Globus pallidus (tissue), 1 donor: ENCODE data around the gene PLOD2.

Source experiments
- DNase-seq: peaks from one replicate; pipeline ENCODE4 v3.0.0-alpha.2; 2015; ENCODE audit warnings: low spot score

The PLOD2 gene

DNA sequence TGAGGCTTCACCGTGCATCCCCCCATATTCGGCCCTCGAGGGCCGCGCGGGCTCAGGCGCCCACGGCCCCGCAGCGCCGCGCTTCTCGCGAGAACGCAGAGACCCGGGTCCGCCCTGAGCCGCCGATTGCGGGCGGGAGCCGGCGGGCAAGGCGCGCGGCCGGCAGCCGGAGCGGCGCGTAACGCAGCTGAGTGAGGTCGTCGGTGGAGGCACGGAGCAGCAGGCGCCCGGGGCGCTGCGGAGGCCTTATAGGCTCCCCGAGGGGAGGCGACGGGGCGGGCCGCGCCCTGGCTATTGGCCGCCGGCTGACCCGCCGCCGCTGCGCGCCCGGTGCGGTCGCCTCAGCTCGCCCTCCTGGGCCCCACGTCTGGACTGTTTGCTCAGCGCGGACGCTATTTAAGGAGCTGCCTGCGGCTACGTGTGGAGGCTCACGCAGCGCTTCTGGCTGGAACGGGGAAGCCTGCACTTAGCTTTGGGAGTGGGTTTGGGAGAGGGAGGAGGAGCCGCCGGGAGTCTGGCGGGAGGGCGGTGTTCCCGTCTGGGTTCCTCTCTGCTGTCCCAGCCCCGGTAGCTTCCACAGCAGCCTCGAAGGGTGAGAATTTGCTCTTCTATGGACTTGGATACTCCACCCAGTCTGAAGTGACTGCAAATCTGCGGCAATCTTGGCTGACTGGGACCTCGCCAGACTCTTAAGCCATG lies at the start of gene PLOD2:
PLOD2 (minus strand) TSS at position 221 of the 699 bp plus-strand sequence; CDS start at position 26, 195 bp downstream.
- peak; percentile 58 for DNase-seq

DNA sequence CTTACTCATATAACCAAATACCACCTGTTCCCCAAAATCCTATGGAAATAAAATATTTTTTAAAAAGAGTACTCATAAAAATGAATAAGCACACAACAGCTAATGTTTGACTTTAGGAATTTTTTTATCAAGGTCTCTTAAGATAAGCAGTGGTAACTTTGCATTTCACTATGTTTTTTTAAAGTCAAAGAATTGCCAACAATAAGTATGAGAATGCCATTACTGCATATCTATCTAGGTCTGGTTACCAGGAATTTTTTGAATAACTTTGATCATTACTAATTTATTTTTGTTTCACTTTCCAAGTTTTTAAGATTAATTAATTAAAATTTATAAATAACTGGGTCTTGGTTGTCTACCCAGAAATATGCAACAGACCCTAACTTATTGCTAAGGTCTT lies 48.4 kb upstream of the PLOD2 start:
- no peak for DNase-seq

DNA sequence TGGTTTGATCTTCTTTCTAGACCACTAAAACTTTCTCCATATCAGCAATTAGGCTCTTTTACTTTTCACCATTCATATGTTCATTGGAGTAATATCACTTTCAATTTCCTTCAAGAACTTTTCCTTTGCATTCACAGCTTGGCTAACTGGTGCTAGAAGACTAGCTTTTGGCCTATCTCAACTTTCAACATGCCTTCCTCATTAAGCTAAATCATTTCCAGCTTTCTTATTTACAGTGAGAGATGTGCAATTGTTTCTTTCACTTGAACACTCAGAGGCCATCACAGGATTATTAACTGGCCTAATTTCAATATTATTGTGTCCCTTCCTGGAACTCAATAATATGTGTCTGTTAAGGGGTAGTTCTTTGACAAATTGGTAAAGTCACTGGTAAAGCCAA lies 42.8 kb upstream of the PLOD2 start:
- no peak for DNase-seq

DNA sequence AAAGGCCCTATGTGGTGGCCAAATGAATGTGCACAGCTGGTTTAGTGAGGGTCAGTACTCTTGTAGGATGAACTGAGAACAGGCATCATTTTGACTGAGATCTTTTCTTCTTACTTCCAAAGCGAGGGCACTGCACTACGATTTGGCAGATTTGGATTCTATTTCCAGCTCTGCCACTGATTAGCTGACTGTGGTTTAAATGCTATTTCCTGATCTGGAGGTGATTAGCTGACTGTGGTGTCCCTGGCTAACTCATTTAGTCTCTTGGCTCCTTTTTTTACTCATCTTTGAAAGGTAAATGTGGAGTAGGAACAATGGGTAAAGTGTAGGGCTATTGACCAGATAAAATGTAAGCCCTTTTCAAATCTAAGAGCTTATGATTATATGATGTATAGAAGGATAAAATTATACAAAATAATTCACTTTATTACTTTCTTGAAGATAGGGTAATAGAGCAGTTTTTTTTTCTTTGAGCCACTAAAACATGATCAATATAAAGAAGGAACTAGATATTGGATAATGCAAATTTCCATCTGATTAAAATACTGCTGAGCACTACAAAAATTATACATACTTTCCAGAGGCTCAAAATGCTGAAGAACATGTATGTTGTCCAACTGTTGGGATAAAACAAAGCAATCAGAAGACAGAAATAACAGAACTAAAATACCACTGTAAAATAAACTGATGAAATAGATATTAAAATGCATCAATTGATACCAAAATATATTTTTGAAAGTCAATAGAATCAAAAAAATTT lies 39.7 kb upstream of the PLOD2 start:
- DNase-seq: no peak

DNA sequence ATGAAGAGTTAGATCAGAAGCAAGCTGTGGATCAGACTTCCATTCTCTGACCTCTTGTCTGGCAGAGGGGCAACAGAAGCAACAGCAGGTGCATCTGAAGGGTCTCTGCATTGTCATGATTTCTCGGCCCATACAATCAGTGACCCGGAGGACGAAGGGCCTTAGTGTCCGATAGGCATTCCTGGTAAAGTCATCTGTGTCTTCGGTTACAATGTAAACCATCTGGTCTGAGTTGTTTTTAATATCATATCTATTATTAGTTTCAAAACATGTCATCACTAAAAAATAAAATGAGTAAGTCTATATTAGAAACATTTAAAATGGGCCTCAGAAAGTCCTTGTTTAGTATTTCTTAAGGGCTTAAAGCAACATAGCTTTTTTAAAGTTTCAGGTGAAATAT lies 38.8 kb upstream of the PLOD2 start:
- no peak for DNase-seq

DNA sequence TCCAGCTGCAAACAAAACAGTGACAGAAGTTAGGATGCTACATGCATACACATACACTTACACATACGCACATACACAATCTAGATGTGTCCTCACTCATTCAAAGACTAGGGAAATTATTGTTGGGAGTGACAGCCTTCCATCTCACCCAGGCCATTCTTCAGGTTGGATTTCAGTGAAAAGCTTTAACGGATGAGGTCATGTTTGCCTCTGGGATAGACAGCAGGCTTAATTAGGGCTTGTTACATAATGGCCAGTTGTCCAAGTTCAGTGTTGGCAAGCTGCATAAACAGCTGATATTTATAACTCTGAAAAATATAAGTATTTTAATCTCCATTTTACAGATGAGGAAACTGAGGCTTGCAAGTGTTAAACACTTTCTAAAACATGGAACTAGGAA lies 35.8 kb upstream of the PLOD2 start:
- DNase-seq: no peak

DNA sequence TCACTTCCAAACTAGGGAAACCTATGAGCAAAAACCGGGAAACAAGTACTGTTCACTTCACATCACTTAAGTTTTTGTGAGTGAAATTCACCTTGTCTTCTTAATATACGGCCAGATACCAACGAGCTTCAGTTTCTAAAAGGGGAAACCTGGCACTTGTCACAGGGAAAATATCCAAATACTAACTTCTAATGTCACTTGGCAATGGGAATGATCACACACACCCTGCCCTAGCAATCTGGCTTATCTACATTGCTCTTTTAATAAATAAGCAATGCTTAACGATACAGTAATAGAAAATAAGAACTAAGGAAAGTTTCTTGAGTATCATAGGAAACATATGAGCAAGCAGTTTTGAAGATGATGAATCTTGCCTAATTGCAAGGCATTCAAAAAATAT lies 34.6 kb upstream of the PLOD2 start:
- no peak for DNase-seq

DNA sequence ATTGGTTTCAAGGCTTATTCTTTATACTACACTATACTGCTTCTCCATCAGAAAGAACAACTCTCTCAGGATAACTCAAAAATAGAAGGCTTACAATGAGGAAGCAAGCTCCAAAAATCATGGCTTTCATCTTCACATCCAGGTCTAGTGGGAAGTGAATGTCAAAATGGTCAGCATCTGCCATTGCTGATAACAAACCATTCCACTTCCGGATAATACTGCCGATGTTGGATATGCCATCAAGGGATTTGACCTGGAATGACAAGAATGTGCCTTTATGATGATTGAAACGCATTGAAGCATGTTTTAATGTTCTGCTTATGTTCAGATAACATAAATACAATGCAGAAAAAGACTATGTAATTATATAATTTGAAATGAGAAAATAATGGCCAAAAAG lies 34.0 kb upstream of the PLOD2 start:
- DNase-seq: no peak

DNA sequence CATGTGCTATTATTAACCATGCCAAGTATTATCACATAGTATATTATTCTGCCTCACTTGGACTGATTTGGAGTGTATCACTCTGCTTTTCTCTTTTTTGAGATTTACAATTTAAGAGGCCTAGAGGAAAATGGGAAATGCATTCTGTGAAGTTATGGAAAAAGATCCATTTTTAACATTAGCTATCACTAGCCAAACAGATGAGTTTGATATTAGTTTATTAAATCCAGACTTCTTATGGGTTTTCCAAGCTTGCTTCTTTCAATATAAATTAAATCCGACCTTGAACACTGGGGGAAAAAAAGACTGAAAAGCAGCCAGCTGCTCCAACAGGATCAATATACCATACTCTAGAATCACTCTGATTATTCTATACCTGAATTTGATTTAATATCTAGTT lies 30.1 kb upstream of the PLOD2 start:
- no peak for DNase-seq

DNA sequence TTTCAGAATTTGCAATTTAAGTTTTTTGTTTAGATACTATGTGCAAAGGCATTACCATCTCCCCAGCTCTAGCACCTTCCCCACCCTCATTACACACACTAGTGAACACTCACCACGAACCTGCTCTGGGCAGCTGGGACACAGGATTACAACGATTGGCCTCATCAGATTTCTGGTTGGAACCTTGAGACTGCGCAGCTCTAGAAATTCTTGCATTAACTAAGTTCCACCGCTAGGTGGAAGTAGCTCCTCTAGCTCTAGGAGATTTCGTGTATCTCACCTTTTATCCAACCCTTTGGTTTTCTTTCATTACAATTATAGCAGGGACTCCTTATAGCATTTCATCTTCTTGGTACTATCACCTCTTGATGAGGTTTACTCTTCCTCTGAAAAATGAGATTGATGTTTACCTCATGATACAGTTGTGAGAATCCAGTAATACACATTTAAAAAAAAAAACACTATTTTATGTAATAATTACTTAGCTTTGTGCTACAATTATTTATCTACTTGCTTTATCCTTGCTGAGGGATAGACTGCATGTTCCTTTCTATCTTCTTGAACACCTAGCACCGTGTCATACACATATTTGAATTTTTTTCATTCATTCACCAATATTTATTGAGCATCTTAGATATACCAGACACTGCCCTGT lies 28.7 kb upstream of the PLOD2 start:
- DNase-seq: peak; percentile 31

DNA sequence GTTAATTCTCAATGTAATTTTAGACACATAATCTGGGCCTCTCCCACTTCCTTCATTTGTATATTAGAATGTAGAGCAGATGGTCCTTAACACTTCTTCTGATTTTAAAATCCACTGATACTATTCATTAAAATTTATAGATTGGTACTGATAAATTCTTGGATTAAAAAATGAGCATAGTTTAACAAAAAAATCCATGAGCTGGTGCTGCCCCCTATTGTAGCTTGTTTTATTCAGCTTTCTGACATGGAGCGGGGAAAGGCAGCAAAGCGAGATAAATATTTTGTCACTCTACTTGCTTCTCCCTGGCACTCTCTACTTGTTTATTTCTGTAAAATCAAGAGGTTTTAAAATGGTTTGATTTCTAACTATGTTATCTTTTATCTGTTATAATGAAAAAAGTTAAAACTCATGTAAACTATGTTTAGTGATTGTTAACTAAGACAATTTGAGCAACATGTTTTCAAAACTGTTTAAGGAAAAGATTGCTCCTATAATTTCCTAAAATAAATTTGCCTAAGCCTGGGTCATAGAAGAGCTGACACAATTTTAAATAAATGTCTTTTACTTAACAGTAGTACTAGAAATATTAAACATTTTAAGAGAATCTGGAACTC lies 26.5 kb upstream of the PLOD2 start:
- peak; percentile 45 for DNase-seq

DNA sequence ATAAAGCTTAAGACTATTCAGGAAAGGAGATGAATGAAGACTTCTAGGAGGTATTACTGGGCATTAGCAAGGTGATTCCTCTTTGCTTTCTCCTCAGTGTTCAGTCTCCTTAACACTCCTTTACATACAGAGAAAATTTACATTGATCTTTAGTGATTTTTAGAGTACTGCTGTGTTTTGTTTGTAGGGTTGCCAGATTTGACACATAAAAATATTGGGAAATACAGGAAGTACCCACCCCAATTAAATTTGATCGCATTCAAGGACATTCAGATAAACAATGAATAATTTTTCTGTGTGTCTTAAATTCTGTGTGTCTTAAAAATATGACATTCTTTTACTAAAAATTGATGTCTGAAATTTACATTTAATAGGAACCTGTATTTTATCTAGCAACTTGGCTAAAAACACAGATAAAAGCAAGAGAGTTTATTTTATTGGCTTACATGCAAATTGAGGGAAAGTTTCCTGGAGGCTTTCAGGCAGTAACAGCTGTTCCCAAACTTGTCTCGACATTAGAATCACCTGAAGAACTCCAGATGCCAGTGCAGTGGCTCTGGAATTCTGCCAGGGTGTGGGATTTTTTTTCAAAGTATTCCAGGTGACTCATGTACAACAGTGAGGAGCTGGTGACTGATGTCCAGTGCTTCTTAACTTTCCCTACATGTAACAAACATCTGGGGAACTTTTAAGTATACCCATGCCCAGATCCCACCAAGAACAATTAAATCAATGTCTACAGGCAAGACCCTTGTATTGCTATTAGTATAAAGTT lies 23.4 kb upstream of the PLOD2 start:
- no peak for DNase-seq

DNA sequence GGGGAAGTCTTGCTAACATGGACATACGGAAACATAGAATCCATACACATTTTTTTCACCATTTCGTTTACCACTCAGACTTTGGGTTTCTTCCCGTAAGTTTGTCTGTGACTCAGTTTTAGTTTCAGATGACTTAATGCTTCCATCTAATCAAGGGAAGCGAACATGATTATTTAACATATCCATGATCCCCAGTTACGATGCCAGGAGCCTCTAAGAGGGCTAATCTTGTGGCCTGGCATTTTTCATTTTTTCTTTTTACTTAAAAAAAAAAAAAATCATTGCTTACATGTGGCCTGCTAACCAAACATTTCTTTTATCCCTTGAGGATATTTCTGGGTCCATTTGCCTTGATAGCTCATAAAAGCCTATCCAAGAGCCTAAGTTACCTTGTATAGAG lies 20.2 kb upstream of the PLOD2 start:
- DNase-seq: no peak

DNA sequence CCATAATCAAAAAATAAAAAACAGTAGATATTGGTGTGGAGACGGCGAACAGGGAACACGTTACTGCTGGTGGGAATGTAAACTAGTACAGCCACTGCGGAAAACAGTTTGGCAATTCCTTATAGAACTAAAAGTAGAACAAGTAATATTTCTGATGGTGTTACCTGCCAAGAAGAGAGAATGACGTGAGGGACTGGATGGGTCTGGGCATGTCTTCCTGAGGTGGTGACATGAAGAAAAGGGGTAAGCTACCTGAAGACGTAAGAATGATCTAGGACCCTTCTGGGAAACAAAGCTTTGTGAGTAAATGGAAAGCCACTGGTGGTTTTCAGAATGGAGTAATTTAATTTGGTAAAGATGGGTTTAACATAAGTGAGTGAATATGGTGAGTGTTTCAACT lies 19.4 kb upstream of the PLOD2 start:
- no peak for DNase-seq

DNA sequence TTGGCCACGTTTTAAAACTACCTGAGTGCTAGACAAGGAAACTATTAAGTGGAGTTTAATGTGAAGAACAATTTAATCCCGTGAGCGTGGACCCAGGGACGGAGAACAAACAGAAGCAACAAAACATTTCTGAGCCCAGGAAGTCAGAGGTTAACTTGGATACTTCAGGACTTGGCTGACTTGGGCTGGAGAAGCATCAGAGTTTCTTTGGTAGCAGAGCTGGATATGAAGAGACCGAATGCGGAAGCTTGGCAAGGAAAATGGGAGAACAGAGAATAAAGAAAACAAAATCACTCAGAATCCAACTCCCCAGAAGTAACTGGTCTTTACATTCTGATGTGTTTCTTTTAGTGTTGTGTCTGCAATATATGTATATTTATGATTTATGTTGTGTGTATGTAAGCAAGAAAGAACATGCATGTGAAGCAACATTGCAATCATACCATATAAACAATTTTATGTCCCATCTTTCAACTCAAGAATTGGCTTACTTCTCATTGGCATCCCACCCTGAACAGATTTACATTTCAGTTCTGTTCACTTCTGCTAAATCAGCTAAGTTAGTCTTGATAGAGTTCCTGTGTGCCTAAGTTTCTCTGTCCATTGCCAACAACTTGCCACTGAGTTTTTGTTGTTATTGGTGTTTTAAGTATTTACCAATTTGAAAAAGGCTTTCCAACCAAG lies 17.2 kb upstream of the PLOD2 start:
- DNase-seq: no peak

DNA sequence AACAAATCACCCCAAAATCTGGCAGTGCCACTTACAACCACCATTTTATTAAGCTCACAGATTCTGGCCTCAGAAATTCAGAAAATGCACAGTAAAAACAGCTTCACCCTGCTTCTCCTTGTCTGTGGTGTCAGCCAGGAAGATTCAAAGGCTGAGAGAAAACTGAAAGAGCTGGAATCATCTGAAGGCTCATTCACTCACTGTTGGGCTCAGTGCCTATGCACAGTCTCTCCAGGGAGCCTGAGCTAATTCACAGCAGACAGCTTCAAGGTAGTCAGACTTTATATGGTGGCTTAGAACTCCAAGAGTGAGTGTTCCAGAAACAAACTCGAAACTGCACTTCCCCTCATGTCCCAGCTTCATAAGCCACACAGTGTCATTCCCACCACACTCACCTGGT lies 16.5 kb upstream of the PLOD2 start:
- DNase-seq: no peak

DNA sequence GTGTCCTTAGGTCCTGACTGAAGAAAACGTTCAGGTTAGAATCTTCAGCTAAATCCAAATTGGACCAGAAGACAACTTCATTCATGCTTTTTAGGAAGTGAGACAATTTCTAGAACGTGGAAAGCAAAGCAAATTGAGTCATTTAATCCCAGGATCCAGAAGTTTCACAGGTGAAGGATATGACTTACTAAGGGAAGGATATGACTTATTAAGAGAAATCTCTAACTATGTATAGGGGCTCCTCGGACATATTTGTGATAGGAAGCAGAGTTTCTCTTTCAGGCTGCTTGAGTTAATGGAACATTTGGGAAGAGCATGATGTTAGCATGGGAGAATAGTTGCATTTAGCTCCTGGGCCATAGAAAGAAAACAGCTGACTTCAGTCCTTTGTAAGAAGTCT lies 16.1 kb upstream of the PLOD2 start:
- DNase-seq: no peak

DNA sequence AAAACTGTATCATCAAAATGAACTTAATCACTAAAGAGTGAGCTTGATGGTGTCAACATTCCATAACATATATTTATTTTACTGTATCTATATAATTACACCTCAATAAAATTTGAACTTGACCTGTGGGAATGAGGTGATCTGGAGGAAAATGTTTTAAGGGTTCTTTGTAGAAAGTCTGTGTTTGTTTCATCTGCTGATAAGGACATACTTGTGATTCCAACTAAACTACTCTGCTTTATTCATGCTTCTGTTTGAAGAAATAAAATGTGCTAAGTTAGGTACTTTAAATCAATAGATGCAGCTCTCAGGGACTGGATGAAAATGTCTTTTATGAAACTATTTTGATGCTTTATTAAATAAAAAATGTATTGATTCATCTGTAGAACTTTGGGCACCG lies 11.6 kb upstream of the PLOD2 start:
- DNase-seq: no peak

DNA sequence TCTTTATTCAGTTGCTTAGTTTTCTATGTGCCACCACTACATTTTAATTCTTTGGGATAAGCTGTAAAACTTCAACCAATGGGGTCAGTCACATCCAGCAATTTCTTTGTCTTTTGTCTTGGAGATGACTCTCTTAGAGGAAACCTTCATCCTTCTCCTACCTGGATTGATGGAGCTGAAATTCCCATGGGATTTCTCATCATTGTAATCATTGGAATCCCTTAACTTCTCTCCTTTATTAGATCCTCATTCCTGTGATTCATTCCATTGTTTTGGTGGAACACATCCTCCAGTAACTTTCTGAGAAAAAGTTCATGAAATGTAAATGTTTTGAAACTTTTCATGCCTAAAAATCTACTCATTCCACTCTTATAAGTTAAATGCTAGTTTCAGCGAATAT lies 9.6 kb upstream of the PLOD2 start:
- DNase-seq: no peak

DNA sequence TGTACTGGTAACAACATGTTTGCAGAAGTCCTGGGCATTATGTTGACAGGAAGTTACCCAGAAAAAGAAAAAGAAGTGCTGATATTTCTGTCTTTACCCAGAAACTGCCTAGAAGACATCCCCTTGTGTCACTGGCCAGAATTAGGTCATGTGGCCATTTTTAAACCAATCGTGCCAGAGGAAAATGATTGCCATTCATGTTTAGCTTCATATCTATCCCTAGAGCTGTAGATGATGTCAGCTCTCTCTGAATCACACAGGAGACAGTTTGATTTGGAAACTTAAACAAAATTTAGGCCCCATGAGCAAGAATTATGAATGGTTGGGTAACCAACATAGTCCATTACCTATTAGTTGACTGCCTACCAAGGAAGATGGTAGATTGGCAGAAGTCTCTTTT lies 8.9 kb upstream of the PLOD2 start:
- DNase-seq: no peak

DNA sequence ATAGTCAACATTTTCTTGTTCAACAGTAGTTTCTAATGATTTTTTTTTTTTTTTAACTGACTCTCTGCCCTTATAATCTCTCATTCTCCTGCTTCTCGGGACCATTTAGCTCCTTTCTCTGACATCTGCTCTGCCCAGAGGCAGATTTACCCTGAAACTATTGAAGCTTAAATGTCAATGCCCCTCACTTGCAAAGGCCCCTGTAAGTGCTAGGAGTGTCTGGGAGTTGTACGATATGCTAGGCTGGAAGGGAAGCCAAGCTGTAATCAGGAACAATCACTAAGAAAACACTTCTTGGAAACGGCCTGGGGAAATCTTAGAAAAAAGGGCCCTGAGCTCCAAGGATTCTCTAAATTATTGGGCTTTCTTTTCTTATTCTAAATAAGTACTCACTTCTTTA lies 5.8 kb upstream of the PLOD2 start:
- DNase-seq: no peak

DNA sequence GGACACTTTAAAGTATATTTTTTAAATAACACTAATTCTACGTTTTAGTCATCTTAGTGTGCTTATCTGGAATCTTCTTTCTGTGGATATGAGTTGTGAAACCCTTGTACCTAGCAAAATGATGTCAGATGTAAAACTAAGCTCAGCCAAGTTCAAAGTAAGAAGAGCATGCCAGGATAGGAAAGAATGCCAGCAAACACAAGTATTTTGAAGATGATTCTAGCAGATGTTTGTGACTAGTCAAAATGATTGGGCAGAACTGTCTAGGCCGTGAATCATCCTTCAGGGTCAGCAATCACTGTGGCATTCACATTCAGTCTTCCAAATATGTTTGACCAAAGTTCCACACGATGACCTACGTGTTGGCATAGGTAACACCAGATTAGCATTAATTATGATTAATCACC lies 5.4 kb upstream of the PLOD2 start:
- DNase-seq: no peak
